NCI-H526 treated with DMSO at 0.1 percent for 48 hours (cell line): Measurements from ENCODE around the gene ITPRIP.

Source experiments
- DNase-seq: peaks from one replicate; lab custom pipeline; 2025; lab: John Stamatoyannopoulos, UW

The ITPRIP gene, protein sequence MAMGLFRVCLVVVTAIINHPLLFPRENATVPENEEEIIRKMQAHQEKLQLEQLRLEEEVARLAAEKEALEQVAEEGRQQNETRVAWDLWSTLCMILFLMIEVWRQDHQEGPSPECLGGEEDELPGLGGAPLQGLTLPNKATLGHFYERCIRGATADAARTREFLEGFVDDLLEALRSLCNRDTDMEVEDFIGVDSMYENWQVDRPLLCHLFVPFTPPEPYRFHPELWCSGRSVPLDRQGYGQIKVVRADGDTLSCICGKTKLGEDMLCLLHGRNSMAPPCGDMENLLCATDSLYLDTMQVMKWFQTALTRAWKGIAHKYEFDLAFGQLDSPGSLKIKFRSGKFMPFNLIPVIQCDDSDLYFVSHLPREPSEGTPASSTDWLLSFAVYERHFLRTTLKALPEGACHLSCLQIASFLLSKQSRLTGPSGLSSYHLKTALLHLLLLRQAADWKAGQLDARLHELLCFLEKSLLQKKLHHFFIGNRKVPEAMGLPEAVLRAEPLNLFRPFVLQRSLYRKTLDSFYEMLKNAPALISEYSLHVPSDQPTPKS

DNA sequence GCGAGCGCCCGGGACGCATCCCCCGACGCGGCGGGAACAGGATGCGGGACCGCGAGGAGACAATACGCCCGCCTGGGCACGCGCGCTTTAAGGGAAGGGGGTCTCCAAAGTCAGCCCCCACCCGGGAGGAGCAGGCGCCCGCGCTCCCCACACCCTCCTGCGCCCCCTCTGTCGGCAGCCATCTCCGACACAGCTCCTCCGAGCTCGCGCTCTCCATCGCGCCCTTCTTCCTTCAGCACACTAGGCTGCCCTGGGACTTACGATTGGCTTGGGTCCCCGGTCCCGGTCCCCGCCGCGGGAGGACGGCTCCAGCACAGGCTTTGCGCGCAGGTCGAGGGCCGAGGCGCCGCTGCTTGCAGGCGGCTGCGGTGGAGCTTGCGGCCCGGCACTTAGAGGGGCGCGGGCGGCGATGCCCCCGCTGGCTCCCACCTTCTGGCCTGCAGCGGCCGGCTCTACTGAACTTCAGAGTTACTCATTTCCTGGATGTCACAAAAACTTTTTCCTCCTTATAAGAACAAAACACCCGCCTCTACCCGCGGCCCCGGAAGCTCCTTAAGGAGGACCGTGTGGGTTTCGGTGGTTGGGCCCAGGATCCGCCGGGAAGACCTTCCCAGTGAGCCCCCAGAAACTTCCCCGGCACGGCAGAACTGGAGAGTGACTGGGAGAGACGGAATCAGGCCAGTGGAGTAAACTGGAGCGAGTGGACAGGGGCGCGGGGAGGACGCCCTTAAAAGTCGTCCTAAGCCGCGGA is at the start of gene ITPRIP:
TSS of gene ITPRIP (minus strand) at position 481 of the 751 bp plus-strand sequence. CDS start 22,414 bp downstream, outside the sequence.
- DNase-seq: peak; percentile 18

GRCh38 chr10:104387130-104387888 is 49.0 kb upstream of the ITPRIP start:
- DNase-seq: no peak

DNA sequence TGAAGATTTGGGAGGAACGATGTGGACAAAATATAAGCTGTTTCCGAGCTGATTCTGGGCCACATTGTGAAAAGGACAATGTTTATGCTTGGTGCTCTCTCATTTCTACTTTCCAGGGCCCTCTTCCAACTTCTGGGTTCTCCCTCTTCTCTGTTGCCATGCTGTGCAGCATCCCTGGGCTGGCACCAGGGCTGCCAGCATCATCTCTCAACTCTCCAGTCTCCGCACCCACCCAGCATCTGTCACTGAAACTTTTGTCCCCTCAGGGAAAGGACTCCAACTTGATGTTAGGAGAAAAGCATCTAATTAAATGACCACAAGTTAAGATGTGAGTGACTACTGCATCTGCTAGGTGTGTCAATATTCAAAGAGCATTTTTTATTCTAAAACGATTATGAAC is 42.1 kb upstream of the ITPRIP start:
- DNase-seq: no peak

- DNase-seq: no peak
Observed at GRCh38 chr10:104376784-104377300, 38.6 kb upstream of the ITPRIP start.

DNA sequence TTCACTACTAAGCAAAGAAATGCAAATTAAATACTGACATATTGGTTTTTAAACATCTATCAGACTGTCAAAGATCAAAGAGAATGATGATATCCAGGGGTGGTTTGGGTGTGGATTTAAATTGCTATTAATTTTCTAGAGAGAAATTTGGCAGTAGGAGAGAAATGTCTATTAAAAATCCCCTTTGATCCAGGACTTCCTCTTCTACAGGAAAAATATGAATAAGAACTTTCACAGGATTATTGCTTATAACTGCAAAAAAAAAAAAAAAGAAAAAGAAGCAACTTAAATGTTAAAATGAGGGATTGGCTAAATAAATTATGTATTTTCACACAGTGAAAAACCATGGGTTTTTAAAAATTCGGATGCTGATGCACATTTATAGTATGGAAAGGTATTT is 36.3 kb upstream of the ITPRIP start:
- no peak for DNase-seq

GRCh38 chr10:104371753-104372152 is 33.5 kb upstream of the ITPRIP start:
- no peak for DNase-seq

DNA sequence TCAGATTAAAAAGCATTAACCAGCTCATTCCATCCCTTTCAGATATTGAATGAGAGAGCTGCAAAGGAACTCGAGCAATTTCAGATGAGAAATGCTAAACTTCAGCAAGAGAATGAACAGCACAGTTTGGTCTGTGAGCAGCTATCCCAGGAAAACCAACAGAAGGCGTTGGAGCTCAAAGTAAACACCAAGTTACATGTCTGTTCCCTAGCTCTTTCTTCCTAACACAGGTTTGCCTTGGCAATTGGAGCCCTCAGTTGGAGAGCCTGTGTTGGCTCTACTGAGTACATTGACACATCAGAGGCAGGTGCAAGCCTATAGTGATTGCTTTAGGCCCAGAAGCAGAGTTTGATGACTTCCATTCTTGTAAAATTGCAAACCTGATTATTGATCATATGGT is 30.1 kb upstream of the ITPRIP start:
- DNase-seq: no peak

- no peak for DNase-seq
Observed at GRCh38 chr10:104367904-104368303, 29.6 kb upstream of the ITPRIP start.

DNA sequence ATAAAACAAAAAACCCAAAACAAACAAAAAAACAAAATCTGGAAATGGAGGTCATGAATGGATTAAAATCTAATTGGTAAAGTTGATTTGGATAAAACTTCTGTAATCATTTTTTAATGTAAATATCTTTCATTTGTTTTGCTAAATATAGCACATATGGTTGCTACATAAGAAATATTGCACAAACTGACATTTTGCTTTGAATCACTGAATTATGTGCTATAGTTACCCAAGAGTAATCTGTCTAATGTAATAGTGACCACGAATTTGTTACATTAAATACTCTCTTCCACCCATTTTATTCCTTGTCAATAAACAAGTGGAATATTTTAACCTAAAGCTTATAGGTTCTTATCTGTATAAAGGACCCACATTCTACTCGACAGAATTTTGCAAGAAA is 21.5 kb upstream of the ITPRIP start:
- no peak for DNase-seq

GRCh38 chr10:104353325-104354048 is 15.2 kb upstream of the ITPRIP start, which contains the start of gene CFAP58:
TSS of gene CFAP58 (plus strand) at chr10:104353833. CDS start at chr10:104353898, 65 bp downstream.
- DNase-seq: peak; percentile 79

DNA sequence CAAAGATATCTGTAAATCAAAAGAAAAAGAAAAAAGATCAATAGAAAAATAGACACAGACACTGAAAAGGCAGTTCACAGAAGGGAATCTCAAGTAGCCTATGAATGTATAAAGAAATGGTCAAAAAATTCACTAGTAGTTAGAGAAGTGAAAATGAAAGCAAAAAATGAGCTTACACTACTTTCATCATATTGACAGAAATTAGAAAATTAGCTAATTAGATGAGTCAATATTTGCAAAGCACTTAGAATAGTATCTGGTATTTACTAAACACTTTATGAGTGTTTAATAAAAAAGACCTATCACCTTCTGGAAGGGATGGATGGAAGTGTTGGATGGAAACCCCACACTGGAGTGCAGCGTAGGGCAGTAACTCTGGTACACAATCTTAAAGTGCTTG is 13.7 kb upstream of the ITPRIP start:
- DNase-seq: no peak

DNA sequence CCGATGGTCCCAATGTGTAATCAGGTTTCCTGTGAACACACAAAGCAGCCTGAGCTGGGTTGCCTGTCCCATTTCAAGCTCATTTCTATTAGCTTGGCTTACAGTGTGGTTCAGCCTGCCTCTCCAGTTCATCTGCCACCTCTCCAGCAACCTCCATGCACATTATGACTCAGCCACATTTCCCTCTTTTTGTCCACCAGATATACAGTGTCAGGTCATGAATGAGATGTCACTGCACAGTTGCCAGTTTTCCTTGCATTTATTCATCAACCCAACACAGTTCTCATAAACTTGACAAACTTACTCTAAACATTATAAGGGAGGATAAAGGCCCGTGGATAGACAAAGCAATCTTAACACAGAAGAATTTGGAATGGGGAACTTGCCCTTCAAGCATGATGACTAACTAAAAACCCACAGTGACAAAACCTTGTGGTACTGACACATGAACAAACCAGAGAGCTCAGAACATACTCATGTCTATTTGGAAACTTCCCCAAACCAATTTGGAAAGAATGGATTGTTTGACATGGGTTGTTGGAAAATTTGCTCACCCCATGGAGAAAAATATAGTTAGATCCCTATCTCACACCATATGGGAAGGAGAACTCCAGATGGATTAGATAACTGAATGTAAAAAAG is 12.9 kb upstream of the ITPRIP start:
- no peak for DNase-seq

DNA sequence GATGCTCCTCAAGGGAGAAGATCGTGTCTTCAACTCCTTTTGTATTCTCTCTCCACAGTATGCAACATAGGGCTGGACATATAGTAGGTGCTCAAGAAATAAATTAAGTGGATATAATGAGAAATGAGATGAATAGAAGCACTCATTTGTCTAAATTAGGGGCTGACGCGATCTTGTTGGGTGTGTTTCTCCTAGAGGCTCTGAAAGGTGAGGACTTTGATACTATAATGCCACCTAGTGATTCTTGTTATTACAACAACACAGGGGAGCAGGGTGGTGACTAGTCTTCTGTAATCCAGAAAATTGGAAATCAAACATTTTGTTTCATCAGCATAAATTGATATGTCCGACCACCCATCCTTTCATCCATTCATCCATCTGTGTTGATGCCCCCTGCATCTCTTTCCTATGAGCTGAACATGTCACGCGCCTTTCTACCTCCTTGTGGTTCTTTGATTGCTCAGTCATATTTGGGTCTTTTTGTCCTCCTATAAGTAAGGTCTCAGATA is 11.9 kb upstream of the ITPRIP start:
- peak; percentile 9 for DNase-seq

GRCh38 chr10:104349623-104350126 is 11.4 kb upstream of the ITPRIP start:
- DNase-seq: no peak

GRCh38 chr10:104348601-104349000 is 10.3 kb upstream of the ITPRIP start:
- DNase-seq: no peak

DNA sequence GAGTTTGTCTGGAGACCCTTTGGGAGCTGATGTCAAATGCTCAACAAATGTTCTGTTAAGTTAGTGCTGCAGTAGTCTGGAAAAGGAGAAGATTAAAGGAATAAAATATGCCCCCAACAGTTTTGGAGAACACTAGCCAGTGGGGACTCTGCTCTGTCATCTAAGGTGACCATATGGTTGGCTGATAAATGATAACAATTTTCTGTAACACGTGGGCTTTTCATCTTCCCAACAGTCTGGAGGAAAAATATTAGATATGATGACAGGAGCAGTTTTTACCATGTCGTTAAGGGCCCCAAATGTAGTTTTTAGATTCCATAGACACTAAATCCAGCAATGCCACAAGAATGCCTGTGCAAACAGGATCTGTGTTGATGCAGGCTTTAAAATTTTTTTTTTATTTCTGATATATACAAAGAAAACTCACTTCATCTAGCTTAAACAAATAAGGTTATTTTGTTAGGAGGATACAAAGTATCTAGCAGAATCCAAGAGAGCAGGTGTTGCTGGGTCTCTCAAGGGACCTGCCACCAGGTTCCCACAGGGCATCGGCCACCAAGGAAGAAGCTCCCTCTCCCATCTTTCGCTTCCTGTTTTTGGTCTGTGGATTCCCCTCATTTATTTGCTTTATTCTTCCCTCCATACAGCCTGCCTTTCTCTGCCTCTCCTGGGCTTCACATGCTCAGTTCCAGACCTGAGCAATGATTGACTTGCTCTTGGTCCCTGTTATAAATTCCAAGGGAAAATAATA is 9.2 kb upstream of the ITPRIP start:
- DNase-seq: no peak

DNA sequence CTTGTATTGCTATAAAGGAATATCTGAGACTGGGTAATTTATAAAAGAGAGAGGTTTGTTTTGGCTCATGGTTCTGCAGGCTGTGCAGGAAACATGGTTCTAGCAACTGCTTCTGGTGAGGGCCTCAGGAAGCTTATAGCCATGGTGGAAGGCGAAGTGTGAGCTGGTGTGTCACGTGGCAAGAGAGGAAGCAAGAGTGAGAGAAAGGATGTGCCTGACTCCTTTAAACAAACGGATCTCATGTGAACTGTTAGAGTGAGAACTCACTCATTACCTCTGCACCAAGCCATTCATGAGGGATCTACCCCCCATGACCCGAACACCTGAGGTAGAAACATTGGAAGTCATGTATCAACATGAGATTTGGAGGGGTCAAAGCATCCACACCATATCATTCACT is 7.7 kb upstream of the ITPRIP start:
- DNase-seq: no peak

- no peak for DNase-seq
Observed at GRCh38 chr10:104345515-104345914, 7.2 kb upstream of the ITPRIP start.

GRCh38 chr10:104344219-104344618 is 6.0 kb upstream of the ITPRIP start:
- DNase-seq: no peak
